Cardiac fibroblast (primary cell): ENCODE results near the gene KANSL1.

Experiments
- DNase-seq, 2 donors: peaks; one replicate each; pipeline versions ENCODE4 v3.0.0 to v3.0.0-alpha.2; 2010; ENCODE audit warnings: low read depth in 2 of 2
- H3K4me3 ChIP-seq, 2 donors: replicated peaks in 1 of 2; 1 replicate in 1 of 2; 2 replicates in 1 of 2; pipeline ENCODE4 v1.5.1; 2011; ENCODE audit warnings: low read depth in 2 of 2, low read length in 2 of 2, mild to moderate bottlenecking in 2 of 2, moderate library complexity in 1 of 2
- TF ChIP-seq, protein P1 (sequence below): IDR thresholded peaks from one replicate; pipeline ENCODE4 v1.5.1; 2011; ENCODE audit warnings: low read depth, mild to moderate bottlenecking, low read length, inconsistent platforms

Gene KANSL1

DNA sequence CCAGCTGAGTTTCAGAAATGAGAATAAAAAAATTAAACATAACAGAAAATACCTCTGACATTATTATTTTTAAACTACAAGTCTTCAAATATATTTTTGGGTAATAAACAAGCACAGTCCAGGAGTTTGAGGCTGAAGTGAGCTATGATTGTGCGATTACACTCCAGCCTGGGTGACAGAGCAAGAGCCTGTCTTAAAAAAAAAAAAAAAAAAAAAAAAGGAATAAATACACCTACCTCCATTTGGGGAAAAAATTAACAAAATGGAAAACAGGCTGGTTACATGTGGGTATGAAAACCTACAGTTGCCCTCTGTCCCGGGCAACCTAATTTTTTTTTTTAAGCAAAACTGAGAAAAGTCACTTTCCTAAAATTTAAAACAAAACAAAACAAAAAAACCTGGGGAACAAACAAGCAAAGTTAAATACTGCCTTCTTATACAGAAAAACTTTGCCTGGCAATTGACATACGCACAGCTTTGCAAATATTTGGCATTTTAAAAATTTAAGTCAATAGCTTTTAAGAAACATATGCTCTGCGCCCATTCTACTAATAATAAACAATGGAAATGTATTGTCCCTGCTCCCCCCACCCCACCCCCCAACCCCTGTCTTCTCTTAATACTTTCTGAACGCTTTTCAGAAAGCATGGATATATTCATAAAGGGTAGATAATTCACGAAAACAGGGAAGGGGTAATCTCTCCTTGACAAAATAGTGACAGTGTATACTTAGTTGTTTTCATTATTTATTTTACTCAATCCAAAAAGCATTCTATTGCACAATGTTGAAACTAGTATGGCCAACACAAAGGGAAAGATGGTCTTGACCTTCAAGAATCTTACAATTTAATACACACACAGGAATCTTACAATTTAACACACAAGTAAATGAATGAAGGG lies 112.9 kb downstream of the KANSL1 start:
- TF ChIP-seq, protein P1, sequence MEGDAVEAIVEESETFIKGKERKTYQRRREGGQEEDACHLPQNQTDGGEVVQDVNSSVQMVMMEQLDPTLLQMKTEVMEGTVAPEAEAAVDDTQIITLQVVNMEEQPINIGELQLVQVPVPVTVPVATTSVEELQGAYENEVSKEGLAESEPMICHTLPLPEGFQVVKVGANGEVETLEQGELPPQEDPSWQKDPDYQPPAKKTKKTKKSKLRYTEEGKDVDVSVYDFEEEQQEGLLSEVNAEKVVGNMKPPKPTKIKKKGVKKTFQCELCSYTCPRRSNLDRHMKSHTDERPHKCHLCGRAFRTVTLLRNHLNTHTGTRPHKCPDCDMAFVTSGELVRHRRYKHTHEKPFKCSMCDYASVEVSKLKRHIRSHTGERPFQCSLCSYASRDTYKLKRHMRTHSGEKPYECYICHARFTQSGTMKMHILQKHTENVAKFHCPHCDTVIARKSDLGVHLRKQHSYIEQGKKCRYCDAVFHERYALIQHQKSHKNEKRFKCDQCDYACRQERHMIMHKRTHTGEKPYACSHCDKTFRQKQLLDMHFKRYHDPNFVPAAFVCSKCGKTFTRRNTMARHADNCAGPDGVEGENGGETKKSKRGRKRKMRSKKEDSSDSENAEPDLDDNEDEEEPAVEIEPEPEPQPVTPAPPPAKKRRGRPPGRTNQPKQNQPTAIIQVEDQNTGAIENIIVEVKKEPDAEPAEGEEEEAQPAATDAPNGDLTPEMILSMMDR = no peak
- no peak overlapping the region for H3K4me3 ChIP-seq
- DNase-seq = no peak

DNA sequence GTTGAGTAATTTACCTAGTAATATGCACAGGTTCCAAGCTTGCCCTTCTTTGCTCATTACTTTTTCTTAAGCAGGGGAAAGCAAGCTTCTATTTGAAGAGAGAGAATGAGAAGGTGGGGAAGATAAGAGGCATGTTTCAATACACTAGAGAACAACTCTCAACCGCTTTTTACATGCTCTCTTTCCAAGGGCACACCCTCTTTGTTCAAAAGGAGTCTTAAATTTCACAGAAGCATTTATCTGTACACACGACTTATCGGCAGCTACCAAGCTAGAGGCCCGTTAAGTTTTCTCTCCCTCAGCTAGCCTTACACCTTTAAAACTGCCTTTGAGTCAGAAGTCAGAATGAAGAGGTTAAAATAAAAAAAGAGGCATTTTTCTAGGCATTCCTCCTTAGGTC lies 114.6 kb downstream of the KANSL1 start:
- no peak for DNase-seq
- TF ChIP-seq, protein P1 = no peak
- H3K4me3 ChIP-seq = no peak overlapping the region

DNA sequence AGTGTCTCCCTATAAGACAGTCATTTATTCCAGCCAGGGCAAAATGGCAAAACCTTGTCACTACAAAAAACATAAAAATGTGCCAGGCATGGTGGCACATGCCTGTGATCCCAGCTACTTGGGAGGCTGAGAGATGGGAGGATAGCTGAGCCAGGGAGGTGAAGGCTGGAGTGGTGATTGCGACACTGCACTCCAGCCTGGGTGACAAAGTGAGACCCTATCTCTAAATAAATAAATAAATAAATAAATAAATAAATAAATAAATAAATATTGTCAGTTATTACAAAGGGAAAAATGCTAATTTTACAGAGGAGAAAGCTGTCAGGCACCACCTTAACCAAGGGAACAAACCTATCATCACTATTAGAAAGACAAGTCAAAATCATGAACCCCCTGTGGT lies 118.7 kb downstream of the KANSL1 start:
- no peak overlapping the region for H3K4me3 ChIP-seq
- TF ChIP-seq, protein P1 = no peak
- DNase-seq = no peak

- peak; percentile 64 to 91 for DNase-seq
- H3K4me3 ChIP-seq = no peak overlapping the region
- TF ChIP-seq, protein P1 = no peak
Measured at GRCh38 chr17:46072998-46073397, 120.2 kb downstream of the KANSL1 start.

DNA sequence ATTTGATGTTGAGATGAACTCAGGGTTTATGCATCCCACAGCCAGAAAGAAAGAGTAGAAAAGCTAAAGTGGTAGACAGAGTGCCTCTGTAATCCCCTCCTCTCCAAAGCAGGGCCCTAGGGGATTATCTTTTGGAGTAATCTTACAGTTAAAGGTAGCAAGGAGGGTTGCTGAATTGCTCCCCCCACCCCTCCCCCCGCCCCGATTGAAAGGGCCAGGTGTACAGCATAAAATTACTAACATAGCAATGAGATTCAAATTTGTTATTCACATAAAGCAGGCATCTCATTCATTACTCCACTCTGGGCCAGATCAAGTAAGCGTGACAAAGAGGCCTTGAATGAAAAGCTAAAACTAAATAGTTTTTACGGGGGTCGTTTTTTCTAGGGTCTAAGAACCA lies 121.4 kb downstream of the KANSL1 start:
- TF ChIP-seq, protein P1 = no peak
- DNase-seq = no peak
- no peak overlapping the region for H3K4me3 ChIP-seq

DNA sequence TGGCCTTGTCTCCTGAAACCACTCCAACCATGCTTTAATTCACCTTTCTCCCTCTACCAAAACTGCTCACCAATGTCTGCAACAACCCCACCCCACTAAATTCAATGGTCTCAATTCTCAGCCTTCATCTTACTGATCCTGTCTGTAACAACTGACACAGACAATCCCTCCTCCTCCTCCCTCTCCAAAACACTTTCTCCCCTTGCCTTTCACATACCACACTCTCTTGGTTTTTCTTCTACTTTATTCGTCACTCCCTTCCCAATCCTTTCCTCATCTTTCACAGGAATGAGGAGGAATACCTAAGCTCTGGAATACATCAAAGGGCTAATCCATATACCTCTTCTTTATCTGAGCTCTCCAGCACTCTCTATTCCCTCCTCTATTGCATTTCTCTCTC lies 128.8 kb downstream of the KANSL1 start:
- DNase-seq = no peak
- no peak overlapping the region for H3K4me3 ChIP-seq
- TF ChIP-seq, protein P1 = no peak
